HCEC 1CT (cell line): ENCODE results near the gene REC8.
A peak's percentile ranks its signal among the peaks of the same experiment; 100 is the strongest.

Experiments
- DNase-seq: peaks from one replicate; pipeline ENCODE4 v3.0.0-alpha.2; 2017

REC8 gene, protein sequence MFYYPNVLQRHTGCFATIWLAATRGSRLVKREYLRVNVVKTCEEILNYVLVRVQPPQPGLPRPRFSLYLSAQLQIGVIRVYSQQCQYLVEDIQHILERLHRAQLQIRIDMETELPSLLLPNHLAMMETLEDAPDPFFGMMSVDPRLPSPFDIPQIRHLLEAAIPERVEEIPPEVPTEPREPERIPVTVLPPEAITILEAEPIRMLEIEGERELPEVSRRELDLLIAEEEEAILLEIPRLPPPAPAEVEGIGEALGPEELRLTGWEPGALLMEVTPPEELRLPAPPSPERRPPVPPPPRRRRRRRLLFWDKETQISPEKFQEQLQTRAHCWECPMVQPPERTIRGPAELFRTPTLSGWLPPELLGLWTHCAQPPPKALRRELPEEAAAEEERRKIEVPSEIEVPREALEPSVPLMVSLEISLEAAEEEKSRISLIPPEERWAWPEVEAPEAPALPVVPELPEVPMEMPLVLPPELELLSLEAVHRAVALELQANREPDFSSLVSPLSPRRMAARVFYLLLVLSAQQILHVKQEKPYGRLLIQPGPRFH

DNA sequence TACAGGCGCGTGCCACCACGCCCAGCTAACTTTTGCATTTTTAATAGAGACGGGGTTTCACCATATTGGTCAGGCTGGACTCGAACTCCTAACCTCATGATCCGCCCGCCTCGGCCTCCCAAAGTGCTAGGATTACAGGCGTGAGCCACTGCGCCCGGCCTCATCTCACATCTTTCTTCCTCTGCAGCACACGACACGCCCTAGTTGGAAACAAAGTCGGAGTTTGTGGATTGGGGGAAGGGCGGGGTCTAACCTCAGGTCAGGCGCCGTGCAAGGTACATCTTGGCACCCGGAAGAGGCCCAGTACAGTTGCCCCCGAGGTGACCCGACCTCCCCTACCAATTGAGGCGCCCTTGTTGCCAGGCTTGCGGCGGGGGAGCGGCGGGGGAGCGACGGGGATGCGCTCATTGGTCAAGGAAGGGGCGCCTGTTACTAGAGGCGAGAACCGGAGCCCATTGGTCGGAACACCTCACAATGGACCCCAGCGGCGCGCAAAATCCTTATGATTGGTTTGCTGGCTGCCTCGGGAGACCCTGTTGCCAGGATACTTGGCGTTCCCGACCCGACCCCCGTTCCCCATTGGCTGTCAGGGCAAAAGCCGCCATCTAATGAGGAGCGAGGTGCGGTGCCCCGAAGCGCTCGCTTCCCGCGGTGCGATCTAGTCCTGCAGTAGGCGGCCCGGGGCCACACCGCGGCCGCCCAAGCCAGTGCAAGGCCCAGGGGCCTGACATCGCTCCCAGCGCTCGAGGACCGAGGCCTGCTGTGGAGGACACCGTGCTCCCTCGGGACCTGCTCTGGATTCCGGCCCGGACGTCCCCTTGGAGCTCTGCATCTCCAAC is at the start of gene REC8:
TSS of gene REC8 (plus strand) at position 659 of the 839 bp plus-strand sequence. CDS start 473 bp downstream, outside the sequence.
- DNase-seq = no peak

DNA sequence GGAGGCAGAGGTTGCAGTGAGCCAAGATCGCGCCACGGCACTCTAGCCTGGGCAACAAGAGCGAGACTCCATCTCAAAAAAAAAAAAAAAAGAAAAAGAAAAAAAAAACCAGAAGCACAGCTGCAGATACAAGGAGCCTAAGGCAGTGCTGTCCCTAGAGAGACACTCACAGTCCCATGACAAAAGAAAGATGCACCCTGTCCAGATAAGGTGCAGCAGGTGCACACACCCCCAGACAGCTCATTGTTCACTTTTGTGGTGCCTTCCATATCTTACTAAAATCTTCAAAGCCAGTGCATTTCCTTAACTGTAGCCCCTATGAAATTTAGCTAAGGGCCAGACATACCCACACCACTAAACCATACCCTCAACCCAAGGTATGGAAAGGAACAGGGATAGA is 49.5 kb upstream of the REC8 start:
- no peak for DNase-seq

DNA sequence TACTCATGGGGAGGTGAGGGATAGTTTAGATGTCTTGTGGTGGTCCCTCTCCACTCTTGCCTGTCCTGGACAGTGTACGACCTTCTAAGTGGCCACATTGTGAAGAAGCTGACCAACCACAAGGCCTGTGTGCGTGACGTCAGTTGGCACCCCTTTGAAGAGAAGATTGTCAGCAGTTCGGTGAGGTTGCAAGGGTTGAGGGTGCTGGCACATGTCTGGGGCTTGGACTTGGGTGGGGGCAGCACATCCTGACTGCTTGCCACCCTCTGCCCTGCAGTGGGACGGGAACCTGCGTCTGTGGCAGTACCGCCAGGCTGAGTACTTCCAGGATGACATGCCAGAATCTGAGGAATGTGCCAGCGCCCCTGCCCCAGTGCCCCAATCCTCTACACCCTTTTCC is 49.0 kb upstream of the REC8 start:
- no peak for DNase-seq

DNA sequence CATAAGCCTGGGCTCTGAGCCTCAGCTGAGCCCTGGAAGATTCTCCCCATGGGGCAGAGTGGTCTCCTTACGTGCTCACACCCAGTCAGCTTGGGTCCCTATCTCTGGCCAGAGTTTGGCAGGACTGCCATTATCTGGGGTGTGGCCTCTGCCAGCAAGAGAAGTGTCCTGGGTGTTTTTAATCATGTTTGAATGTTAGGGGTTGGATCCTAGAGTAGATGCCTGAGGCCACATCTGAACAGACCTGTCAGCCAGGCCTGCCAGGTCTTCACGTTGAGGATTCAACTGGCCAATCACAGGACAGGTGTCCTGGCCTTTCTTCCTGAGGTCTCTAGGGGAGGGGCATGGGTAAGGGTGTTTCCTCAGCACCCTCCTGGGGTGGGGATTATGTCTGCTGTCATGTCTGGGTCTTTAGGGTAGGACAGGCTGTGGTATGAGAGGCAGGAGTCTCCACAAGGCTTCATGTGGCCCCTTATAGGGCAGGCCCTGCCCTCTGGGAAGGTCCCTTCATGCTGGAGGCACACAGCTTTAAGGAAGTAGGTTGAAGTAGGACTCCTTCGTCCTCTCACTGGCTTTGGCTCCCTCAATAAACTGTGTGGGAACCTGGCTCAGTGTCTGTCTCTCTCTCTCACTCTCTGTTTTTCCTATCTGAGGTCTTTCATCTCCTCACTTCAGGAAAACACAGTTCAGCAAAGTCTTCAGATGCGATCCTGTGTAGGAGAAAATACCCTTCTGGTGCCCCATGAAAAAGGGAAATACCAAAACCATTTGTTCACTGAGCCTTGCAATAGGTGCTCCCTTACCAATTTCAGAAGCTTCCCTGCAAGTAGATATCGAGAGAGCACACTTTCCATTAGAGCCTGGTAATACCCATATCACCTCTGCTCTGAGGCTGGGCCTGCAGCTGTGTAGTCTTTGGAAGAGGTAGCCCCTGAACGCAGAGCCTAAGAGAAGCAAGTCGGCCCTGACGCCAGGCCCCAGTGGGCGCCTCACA is 48.2 kb upstream of the REC8 start:
- no peak for DNase-seq

DNA sequence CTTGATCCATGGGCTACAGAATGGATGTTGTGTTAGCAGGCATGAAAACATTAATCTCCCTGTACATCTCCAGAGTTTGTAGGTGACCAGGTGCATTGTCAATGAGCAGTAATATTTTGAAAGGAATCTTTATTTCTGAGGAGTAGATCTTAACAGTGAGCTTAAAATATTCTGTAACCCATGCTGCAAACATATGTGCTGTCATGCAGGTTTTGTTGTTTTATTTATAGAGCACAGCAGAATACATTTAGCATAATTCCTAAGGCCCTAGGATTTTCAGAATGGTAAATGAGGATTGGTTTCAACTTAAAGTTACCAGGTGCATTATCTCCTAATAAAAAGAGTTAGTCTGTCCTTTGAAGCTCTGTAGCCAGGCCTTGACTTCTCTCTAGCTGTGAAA is 44.9 kb upstream of the REC8 start:
- no peak for DNase-seq

DNA sequence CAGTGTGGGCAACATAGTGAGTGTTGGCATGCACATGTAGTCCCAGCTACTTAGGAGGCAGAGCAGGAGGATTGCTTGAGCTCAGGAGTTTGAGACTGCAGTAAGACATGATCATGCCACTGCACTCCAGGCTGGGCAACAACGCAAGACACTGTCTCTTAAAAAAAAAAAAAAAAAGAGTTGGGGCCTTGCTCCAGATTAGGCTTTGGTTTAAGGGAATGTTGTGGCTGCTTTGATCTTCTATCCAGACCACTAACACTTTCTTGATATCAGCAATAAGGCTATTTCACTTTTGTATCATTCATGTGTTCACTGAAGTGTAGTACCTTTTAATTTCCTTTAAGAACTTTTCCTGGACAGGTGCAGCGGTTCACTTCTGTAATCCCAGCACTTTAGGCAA is 44.2 kb upstream of the REC8 start:
- DNase-seq = no peak

DNA sequence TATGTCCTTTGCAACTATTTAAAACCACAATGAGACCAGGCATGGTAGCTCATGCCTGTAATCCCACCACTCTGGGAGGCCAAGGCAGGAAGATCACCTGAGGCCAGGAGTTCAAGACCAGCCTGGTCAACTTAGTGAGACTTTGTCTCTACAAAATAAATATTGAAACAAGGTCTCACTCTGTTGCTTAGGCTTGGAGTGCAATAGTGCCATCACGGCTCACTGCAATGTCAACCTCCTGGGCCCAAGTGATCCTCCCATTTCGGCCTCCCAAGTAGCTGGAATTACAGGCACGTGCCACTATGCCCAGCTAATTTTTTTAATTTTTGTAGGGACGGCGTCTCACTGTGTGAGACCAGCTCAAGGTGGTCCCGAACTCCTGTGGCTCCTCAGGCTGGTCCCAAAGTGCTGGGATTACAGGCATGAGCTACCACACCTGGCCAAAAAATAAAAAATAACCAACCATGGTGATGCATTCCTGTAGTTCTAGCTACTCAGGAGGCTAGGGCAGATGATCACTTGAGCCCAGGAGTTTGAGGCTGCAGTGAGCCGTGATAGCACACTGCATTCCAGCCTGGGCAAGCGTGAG is 42.4 kb upstream of the REC8 start:
- no peak for DNase-seq

DNA sequence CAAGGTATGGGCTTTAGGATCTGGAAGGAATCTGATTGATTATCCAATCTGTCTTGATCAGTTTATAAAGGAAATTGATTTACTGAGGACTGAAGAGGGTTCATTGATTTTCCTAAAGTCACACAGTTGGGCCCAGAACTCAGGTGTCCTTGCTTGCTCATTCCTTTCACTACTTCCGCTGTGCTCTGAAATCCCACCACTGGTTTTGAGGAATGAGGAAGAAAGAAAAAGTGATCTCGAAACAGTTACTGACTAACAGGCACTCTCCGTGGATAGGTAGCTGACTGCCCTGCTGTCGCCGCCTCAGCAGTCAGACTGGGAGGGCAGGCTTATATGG is 41.5 kb upstream of the REC8 start, which contains the start of gene FITM1:
TSS of gene FITM1 (plus strand) at position 280 of the 337 bp plus-strand sequence. CDS start 905 bp downstream, outside the sequence.
- DNase-seq = no peak

DNA sequence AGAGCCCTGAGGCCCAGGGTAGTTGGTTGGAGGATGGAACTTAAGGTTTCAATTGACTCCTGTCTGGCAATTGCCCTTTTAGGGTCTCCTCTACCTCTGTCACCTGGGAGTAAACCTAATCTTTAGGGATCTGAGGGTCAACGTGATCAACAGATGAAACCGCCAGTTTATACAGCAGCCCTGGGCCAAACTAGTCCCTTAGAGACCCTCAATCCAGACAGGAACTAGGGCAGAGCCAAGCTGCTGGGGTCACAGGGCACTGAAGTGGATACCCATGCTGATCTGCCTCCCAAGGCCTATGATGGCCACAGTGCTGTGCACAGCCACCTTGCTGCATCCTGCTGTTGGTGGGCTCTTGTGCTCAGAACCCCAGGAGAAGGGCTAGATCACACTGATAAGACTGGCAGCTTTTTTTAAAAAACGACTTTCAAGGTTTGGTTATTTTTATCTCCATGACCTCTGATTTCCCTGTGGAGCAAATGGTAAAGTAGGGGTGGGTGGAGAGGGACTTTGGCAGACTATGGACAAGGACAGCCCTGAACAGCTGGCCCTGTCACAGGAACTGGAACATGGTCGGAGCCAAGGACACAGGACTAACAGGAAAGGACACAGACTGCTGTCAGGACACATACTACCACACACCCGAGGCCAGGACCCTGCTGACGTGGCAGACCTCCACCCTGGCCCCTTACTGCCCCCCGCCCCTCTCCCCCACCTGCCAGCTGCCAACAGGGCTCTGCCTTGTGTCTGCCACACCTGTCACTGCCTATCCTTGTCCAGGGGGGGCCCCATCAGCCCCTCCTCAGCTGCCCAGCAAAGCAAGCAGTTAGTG is 40.9 kb upstream of the REC8 start:
- DNase-seq = no peak

DNA sequence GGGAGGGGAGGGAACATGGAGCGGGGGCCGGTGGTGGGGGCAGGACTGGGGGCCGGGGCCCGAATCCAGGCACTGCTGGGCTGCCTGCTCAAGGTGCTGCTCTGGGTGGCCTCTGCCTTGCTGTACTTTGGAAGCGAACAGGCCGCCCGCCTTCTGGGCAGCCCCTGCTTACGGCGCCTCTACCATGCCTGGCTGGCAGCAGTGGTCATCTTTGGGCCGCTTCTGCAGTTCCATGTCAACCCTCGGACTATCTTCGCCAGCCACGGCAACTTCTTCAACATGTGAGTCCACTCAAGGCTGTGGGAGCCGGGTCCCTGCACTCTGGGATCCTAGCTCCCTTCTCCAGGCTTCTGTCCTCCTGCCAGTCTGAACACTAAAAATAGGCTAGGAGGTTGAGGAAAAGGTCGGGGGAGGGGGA is 40.3 kb upstream of the REC8 start:
- DNase-seq = no peak

DNA sequence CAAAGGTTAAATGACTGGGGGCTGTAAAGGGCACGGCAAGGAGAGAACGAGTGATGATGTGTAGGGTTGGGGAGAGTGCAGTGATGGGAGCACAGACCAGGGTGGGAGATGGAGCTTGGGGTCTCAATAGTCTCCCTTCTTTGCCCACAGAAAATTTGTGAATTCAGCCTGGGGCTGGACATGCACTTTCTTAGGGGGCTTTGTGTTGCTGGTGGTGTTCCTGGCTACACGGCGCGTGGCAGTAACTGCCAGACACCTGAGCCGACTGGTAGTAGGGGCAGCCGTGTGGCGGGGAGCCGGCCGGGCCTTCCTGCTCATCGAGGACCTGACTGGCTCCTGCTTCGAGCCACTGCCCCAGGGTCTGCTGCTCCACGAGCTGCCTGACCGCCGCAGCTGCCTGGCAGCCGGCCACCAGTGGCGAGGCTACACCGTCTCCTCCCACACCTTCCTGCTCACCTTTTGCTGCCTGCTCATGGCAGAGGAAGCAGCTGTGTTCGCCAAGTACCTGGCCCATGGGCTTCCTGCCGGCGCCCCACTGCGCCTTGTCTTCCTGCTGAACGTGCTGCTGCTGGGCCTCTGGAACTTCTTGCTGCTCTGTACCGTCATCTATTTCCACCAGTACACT is 39.7 kb upstream of the REC8 start:
- no peak for DNase-seq

DNA sequence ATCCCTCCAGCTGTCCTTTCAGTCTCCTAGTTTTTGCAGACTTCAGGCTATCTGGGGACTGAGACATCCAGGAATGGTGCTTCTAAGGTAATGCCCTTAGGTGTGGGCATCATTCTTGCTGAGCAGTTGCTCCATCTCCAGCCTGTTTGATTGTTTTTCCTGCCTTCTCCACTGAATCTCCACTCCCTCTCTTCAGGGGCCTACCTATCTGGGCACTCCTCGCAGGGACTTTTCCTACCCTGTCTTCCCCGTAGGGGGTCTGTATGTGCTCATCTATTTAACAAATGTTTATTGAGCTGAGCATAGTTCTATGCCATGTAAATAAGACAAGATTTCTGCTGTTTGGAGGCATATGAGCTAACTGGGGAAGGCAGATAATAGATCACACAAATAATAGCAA is 38.9 kb upstream of the REC8 start:
- no peak for DNase-seq

DNA sequence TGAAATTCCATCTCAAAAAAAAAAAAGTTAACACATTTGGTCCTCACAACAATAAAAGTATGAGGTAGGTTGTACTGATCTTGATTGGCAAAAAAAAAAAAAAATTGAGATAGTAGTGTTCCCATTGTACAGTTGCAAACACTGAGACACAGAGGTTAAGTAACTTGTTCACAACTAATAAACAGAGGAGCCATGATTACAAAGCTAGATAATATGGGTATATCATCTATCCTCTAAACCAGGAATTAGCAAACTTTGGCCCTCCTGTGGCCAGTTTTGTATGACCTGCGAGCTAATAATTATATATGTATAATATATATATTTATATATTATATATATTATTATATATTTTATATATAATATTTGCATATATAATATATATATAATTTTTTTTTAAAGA is 38.1 kb upstream of the REC8 start:
- no peak for DNase-seq

DNA sequence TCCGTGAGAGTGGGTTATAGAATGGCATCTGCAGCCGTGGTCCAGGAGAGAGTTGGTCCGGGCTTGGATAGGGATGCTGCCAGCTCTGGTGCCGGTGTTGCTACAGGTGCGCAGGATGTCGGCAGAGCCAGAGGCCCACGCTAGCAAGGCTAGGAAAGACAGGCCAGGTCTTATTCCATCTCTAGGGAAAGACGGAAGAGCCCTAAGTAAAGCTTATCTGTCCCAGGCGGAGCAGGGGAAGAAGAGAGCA is 36.4 kb upstream of the REC8 start:
- DNase-seq = no peak

DNA sequence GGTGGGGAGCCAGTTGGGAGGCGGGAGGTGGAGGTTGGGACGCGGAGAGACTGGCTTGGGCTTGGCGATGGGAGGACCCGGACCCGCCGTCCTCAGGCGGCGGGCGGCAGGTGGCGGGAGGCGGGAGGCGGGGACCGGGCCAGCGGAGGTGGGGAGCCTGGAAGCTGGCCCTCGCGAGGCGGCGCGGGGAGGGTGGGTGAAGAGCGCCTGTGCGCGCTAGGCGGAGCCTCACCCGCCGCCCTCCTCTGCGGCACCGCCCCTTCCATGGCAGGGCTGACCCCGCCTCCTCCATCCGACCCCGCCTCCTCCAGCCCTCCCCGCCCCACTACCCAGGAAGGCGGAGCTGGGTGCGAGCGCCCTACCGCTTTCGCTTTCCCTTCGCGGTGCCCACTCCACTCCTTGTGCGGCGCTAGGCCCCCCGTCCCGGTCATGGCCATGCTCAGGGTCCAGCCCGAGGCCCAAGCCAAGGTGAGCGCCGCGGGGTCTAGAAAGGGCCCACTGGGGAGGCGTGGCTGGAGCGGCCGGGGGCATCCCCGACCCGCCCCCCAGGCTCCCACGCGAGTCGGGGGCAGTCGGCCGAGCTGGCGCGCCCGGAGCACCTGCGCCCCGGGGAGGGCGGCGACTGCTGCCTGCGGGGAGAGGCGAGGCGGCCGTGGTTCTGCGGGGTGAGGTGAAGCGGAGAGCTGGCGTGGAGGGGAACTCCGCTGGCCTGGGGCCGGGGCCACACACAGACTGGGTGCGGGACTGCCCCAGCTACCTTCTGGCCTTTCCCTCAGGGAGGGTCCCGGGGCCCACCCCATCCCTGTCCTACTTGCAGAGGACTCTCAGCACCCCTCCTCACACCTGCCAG is 35.8 kb upstream of the REC8 start, which contains the start of gene PSME1:
TSS of gene PSME1 (plus strand) at position 361 of the 850 bp plus-strand sequence. CDS start at position 430, 69 bp downstream.
- peak; percentile 84 for DNase-seq

DNA sequence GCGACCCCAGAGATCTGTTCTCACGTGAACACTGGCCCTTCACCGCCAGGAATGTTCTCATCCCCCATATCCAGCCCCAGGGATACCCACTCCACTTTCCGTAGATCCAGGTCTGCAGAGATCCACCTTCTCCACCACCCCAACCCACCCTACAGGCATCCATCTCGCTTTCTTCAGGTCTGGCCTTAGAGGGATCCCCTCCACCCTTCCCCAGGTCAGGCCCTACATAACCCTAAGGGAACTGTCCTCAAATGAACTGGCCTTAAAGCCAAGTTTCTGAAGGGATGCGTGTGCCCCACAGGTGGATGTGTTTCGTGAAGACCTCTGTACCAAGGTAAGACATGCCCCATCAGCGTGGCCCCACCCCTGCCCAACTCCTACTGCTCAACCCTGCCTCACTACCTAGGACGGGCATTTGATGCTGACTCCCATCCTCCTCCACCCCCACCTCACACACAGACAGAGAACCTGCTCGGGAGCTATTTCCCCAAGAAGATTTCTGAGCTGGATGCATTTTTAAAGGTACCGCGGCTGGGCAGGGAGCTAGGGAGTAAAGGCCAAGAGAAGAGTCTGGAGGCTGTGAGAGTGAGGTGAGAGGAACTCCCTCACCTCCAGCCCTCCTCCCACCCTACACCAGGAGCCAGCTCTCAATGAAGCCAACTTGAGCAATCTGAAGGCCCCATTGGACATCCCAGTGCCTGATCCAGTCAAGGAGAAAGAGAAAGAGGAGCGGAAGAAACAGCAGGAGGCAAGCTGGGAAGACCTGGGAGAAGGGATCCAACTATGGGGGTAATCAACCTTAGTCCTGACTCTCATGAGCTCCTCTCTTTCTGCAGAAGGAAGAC is 35.0 kb upstream of the REC8 start:
- no peak for DNase-seq

DNA sequence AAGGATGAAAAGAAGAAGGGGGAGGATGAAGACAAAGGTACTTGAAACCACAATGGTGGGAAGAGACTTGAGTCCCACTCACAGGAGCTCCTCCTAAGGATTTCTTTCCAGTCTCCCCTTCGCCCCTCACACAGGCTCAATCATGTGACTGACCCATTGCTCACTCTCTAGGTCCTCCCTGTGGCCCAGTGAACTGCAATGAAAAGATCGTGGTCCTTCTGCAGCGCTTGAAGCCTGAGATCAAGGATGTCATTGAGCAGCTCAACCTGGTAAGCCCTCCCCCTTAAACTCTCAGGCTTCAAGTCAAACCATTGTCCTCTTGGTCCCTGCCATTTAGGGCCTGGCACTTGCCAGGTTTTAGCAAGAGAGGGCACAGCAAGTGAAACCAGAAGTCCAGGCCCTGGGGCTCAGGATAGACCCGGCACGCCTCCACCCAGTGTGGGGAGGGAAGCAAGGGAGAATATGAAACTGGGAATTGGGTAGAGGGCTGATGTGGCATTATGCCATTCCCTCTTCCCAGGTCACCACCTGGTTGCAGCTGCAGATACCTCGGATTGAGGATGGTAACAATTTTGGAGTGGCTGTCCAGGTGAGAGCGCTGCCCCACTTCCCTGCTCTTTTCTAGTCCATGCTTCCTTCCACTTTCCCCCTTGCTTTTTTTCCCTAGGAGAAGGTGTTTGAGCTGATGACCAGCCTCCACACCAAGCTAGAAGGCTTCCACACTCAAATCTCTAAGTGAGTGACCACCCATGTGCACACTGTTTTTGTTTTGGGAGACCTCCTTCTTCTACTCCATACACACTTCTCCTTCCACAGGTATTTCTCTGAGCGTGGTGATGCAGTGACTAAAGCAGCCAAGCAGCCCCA is 34.1 kb upstream of the REC8 start:
- DNase-seq = no peak
